ENCODE data around the gene CILP.
A peak's percentile ranks its signal among the peaks of the same experiment; 100 is the strongest.
"Not testable (repeated sequence)": the region's sequence is repeated elsewhere in the genome, so short reads cannot be mapped to it uniquely, and the experiment has no call there.

The CILP gene

GRCh38 chr15:65246026-65246714 is 34.9 kb upstream of the CILP start:
- H3K36me3 ChIP-seq, result peaks cover 0 to 40% (median 0%) of the 10 kb centered on the region in 3 donors
- intact Hi-C loops (cut with DNase I; ENCODE audit: low total_unique reads), result no loop called here
- H3K27ac ChIP-seq, result no peak overlapping the region
- no peak for TF ChIP-seq CTCF (IDR thresholded peaks at IDR 0.05)
- H3K4me1 ChIP-seq, result no peaks in the 10 kb centered on the region
- DNase-seq, result no peak
- H3K27me3 ChIP-seq, result no peaks in the 10 kb centered on the region
- no peaks in the 10 kb centered on the region for H3K9me3 ChIP-seq
- no peak overlapping the region for H3K4me3 ChIP-seq

GRCh38 chr15:65245096-65245856 is 34.0 kb upstream of the CILP start:
- intact Hi-C loops (cut with DNase I; ENCODE audit: low total_unique reads), result no loop called here
- Histone ChIP-seq H3K27ac (no peak overlapping the region), H3K9me3 (no peaks in the 10 kb centered on the region), H3K4me3 (no peak overlapping the region), H3K4me1 (no peaks in the 10 kb centered on the region), H3K36me3 (peaks cover 0 to 31% (median 0%) of the 10 kb centered on the region in 3 donors), H3K27me3 (no peaks in the 10 kb centered on the region)
- DNase-seq, result peak in 1 of 2 donors; percentile 36
- TF ChIP-seq CTCF (IDR thresholded peaks at IDR 0.05), result no peak

- TF ChIP-seq CTCF (IDR thresholded peaks at IDR 0.05), result no peak
- Histone ChIP-seq H3K9me3 (no peaks in the 10 kb centered on the region), H3K36me3 (peaks cover 0 to 29% (median 0%) of the 10 kb centered on the region in 3 donors), H3K4me3 (no peak overlapping the region), H3K27ac (no peak overlapping the region), H3K27me3 (no peaks in the 10 kb centered on the region), H3K4me1 (no peaks in the 10 kb centered on the region)
- intact Hi-C loops (cut with DNase I; ENCODE audit: low total_unique reads), result no loop called here
- no peak for DNase-seq
These were observed 33.4 kb upstream of the CILP start for GRCh38 chr15:65244638-65245037.

GRCh38 chr15:65236443-65236842 is 25.2 kb upstream of the CILP start:
- H3K9me3 ChIP-seq; H3K4me1 ChIP-seq; H3K4me3 ChIP-seq; H3K36me3 ChIP-seq; H3K27me3 ChIP-seq; H3K27ac ChIP-seq; intact Hi-C loops (cut with DNase I; ENCODE audit: low total_unique reads): not testable (repeated sequence)
- DNase-seq, result peak in 1 of 2 donors; percentile 54

- intact Hi-C loops (cut with DNase I; ENCODE audit: low total_unique reads), result no loop called here
- Histone ChIP-seq H3K4me3 (no peak overlapping the region), H3K4me1 (no peaks in the 10 kb centered on the region), H3K27me3 (no peaks in the 10 kb centered on the region), H3K9me3 (no peaks in the 10 kb centered on the region), H3K36me3 (no peaks in the 10 kb centered on the region), H3K27ac (no peak overlapping the region)
- no peak for DNase-seq
- TF ChIP-seq CTCF (IDR thresholded peaks at IDR 0.05), result no peak
These were observed 22.4 kb upstream of the CILP start for GRCh38 chr15:65233696-65234095.

- Histone ChIP-seq H3K9me3 (no peaks in the 10 kb centered on the region), H3K36me3 (no peaks in the 10 kb centered on the region), H3K4me3 (no peak overlapping the region), H3K27me3 (no peaks in the 10 kb centered on the region), H3K27ac (no peak overlapping the region), H3K4me1 (no peaks in the 10 kb centered on the region)
- intact Hi-C loops (cut with DNase I; ENCODE audit: low total_unique reads), result no loop called here
- DNase-seq, result no peak
- no peak for TF ChIP-seq CTCF (IDR thresholded peaks at IDR 0.05)
These were observed 21.2 kb upstream of the CILP start for GRCh38 chr15:65232520-65232919.

All from tibial artery (tissue), 4 donors.